KMS-11 (cell line): Measurements from ENCODE around the gene HEPHL1.

Experiments used
- H2AFZ ChIP-seq: fragments of 200-600 bp; sonication (generic); 2 replicates; pipeline ENCODE4 v1.6.1; 2016; ENCODE audit warnings: antibody characterized with exemption, mixed run types, low read depth
- H3K27ac ChIP-seq: fragments of 200-600 bp; sonication (generic); 2 replicates; pipeline ENCODE4 v1.6.1; 2016; ENCODE audit warnings: mild to moderate bottlenecking, mixed run types
- H3K27me3 ChIP-seq: fragments of 200-600 bp; sonication (generic); 2 replicates; pipeline ENCODE4 v1.6.1; 2017; ENCODE audit warnings: mild to moderate bottlenecking, low read depth, mixed run types, moderate library complexity; ENCODE audit not compliant: insufficient read depth
- H3K36me3 ChIP-seq: fragments of 200-600 bp; sonication (generic); 2 replicates; pipeline ENCODE4 v1.6.1; 2017; ENCODE audit warnings: mild to moderate bottlenecking, mixed run types; ENCODE audit not compliant: insufficient read depth
- H3K4me1 ChIP-seq: fragments of 200-600 bp; sonication (generic); 2 replicates; pipeline ENCODE4 v1.6.1; 2016; ENCODE audit warnings: mild to moderate bottlenecking, low read depth, mixed run types; ENCODE audit not compliant: poor library complexity, severe bottlenecking
- H3K4me2 ChIP-seq: fragments of 200-600 bp; sonication (generic); 2 replicates; pipeline ENCODE4 v1.7.0; 2016; ENCODE audit warnings: mild to moderate bottlenecking, mixed run types
- H3K4me3 ChIP-seq: fragments of 200-600 bp; sonication (generic); IDR thresholded peaks from 2 replicates; pipeline ENCODE4 v1.6.1; 2017; ENCODE audit warnings: low read depth, low read length, mixed read lengths; ENCODE audit not compliant: insufficient read depth
- H3K79me2 ChIP-seq: fragments of 200-600 bp; sonication (generic); 2 replicates; pipeline ENCODE4 v1.6.1; 2016; ENCODE audit warnings: low read depth, mixed run types; ENCODE audit not compliant: insufficient read depth
- H3K9ac ChIP-seq: fragments of 200-600 bp; sonication (generic); 2 replicates; pipeline ENCODE4 v1.6.1; 2016; ENCODE audit warnings: mild to moderate bottlenecking, mixed run types
- H4K20me1 ChIP-seq: fragments of 200-600 bp; sonication (generic); 2 replicates; pipeline ENCODE4 v1.6.1; 2016; ENCODE audit warnings: mild to moderate bottlenecking, mixed run types; ENCODE audit not compliant: insufficient read depth
- CTCF ChIP-seq: fragments of 200-600 bp; sonication (generic); conservative IDR thresholded peaks from 2 replicates; pipeline ENCODE4 v1.6.1; 2017; ENCODE audit warnings: low read depth, mild to moderate bottlenecking, antibody characterized with exemption, low read length, moderate library complexity, mixed read lengths

HEPHL1 gene

GRCh38 chr11:93988455-93988854 lies 32.7 kb upstream of the HEPHL1 start:
- no peaks in the 10 kb centered on the region for H3K79me2 ChIP-seq
- no peak overlapping the region for H2AFZ ChIP-seq
- no peak for TF ChIP-seq CTCF
- no peaks in the 10 kb centered on the region for H3K4me1 ChIP-seq
- no peak overlapping the region for H3K4me3 ChIP-seq
- no peak overlapping the region for H3K9ac ChIP-seq
- H3K4me2 ChIP-seq, result no peak overlapping the region
- no peak overlapping the region for H3K27ac ChIP-seq
- no peaks in the 10 kb centered on the region for H3K27me3 ChIP-seq
- no peaks in the 10 kb centered on the region for H3K36me3 ChIP-seq
- no peaks in the 10 kb centered on the region for H4K20me1 ChIP-seq

GRCh38 chr11:93988912-93989311 lies 32.2 kb upstream of the HEPHL1 start:
- no peaks in the 10 kb centered on the region for H3K27me3 ChIP-seq
- H3K4me2 ChIP-seq, result no peak overlapping the region
- no peaks in the 10 kb centered on the region for H3K36me3 ChIP-seq
- no peak overlapping the region for H2AFZ ChIP-seq
- TF ChIP-seq CTCF, result no peak
- H3K27ac ChIP-seq, result no peak overlapping the region
- no peak overlapping the region for H3K9ac ChIP-seq
- H3K79me2 ChIP-seq, result no peaks in the 10 kb centered on the region
- H3K4me1 ChIP-seq, result no peaks in the 10 kb centered on the region
- no peaks in the 10 kb centered on the region for H4K20me1 ChIP-seq
- no peak overlapping the region for H3K4me3 ChIP-seq

GRCh38 chr11:93993747-93994146 lies 27.4 kb upstream of the HEPHL1 start:
- H2AFZ ChIP-seq, result no peak overlapping the region
- H3K4me2 ChIP-seq, result no peak overlapping the region
- no peaks in the 10 kb centered on the region for H3K36me3 ChIP-seq
- H3K9ac ChIP-seq, result no peak overlapping the region
- H3K27ac ChIP-seq, result no peak overlapping the region
- no peaks in the 10 kb centered on the region for H3K4me1 ChIP-seq
- no peaks in the 10 kb centered on the region for H3K79me2 ChIP-seq
- no peak for TF ChIP-seq CTCF
- H3K27me3 ChIP-seq, result no peaks in the 10 kb centered on the region
- H3K4me3 ChIP-seq, result no peak overlapping the region
- H4K20me1 ChIP-seq, result no peaks in the 10 kb centered on the region

GRCh38 chr11:93997741-93998140 lies 23.4 kb upstream of the HEPHL1 start:
- Histone ChIP-seq H3K79me2 (no peaks in the 10 kb centered on the region), H2AFZ (no peak overlapping the region), H3K4me3 (no peak overlapping the region), H4K20me1 (no peaks in the 10 kb centered on the region), H3K4me1 (no peaks in the 10 kb centered on the region), H3K27ac (no peak overlapping the region), H3K4me2 (no peak overlapping the region), H3K27me3 (no peaks in the 10 kb centered on the region), H3K36me3 (no peaks in the 10 kb centered on the region), H3K9ac (no peak overlapping the region)
- TF ChIP-seq CTCF, result no peak

GRCh38 chr11:94000659-94001058 lies 20.5 kb upstream of the HEPHL1 start:
- Histone ChIP-seq H4K20me1 (no peaks in the 10 kb centered on the region), H3K36me3 (no peaks in the 10 kb centered on the region), H3K79me2 (no peaks in the 10 kb centered on the region), H3K4me2 (no peak overlapping the region), H3K4me3 (no peak overlapping the region), H3K4me1 (no peaks in the 10 kb centered on the region), H3K9ac (no peak overlapping the region), H2AFZ (no peak overlapping the region), H3K27me3 (no peaks in the 10 kb centered on the region), H3K27ac (no peak overlapping the region)
- TF ChIP-seq CTCF, result no peak
